Activated CD4-positive, alpha-beta T cell treated with anti-CD3 and anti-CD28 coated beads, Interleukin-2, amount 50 U/mL, for 4 hours (primary cell): ENCODE measurements around the gene HGFAC.

ENCODE experiments used
- DNase-seq, 2 experiments: peaks; one replicate each; pipeline ENCODE4 v3.0.0-alpha.2; 2020

Gene HGFAC

DNA sequence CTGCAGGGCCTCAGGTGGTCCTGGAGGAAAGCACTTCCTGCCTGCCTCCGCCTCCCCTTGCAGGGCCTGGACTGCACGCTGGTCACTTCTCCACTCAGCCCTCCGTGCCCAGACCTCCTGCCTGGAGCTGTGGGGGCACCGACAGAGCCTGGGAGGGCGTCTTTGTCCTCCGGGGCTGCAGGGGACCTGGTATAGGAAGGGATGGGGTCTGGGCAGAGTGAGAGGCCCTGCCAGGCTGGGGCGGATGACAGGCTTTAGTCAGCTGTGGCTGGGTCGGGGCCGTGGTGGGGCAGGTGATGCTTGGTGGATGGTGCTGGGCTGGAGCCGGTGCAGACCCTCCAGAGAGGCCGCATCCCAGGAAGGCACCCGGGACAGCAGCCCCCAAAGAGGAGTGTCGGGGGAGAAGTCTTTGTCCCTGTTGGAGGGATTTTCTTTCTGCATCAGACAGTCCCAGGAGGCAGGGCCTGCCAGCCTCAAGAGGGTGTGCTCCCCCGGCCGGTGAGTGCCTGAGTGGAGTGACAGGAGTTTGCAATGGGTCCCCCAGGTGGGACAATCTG lies 22.7 kb downstream of the HGFAC start:
- DNase-seq = no peak

DNA sequence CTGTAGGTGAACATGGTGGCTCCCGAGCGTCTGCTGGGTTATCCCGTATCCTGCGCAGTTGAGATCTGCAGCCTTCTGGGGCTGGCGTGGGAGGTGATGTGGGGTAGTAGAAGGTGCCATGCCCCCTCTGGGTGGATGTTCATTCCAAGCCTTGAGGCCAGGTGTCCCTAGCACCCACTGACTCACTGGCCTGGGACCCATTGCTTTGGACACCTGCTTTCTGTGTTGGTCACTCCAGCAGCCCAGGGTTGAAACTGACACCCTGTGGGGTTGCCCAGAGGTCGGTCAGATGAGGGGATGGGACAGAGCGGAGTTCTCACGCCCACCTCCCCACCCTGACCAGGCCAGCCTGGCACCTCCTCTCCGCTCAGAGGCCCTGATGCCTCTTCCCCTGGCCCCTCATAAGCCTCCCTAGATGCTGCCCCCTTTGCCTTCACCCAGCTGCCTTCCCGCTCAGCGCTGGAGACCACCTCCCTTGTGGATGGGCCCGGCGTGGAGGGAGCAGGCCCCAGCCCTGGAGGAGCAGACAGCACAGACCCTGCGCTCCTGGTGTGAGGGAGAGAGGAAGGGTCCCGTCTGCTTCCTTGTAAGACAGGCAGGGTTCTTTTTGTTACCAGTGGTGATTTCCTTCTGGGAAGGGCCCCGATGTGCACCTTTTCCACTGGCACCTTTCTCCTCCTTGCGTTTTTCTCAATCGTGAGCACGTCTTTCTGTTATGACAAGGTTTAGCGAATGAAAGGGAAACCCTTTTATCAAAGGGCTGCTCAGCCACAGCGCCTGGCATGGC lies 23.3 kb downstream of the HGFAC start:
- no peak for DNase-seq

DNA sequence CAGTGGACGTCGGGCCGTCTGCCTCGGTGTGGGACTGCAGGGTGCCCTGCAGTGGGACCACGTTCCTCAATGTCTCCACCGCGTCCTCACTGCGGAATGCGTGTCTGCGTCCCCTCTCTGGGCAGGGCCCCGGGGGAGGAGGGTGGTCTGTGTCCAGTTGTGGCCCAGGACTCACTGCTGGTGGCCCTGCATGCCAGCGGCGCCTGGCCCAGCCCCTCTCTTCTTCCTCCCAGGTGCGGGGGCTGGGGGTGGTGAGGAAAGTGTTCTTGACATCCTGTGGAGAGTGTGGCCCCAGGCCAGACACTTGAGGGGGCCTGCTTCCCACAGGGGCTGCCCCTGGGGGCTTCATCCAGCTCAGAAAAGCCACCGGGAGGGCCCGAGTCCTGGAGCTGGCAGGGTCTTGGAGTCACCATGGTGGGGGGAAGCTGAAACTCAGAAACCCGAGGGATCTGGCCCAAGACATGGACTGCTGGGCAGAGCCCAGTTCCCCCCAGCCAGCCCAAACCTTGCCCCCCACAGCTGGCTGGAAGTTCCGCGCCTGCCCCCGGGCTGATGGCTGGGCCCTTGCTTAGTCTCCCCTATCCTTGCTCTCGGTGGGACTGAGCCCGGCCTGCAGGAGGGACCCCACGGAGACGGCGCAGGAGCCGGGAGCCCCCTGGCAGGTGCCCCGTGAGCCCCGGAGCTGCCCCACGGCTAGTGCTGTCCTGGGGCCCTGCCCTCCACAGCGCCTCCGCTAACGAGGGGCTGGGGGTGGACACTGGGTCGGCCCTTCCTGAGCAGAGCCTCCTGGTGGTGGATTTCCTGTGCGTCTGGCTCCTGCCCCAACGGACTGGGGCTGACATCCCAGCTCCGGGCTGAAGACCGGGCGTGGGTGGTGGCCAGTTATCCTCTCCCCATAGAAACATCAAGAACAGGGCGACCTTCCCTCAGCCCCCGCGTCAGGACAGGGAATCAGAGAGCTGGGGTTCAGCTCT lies 24.2 kb downstream of the HGFAC start:
- DNase-seq = no peak

DNA sequence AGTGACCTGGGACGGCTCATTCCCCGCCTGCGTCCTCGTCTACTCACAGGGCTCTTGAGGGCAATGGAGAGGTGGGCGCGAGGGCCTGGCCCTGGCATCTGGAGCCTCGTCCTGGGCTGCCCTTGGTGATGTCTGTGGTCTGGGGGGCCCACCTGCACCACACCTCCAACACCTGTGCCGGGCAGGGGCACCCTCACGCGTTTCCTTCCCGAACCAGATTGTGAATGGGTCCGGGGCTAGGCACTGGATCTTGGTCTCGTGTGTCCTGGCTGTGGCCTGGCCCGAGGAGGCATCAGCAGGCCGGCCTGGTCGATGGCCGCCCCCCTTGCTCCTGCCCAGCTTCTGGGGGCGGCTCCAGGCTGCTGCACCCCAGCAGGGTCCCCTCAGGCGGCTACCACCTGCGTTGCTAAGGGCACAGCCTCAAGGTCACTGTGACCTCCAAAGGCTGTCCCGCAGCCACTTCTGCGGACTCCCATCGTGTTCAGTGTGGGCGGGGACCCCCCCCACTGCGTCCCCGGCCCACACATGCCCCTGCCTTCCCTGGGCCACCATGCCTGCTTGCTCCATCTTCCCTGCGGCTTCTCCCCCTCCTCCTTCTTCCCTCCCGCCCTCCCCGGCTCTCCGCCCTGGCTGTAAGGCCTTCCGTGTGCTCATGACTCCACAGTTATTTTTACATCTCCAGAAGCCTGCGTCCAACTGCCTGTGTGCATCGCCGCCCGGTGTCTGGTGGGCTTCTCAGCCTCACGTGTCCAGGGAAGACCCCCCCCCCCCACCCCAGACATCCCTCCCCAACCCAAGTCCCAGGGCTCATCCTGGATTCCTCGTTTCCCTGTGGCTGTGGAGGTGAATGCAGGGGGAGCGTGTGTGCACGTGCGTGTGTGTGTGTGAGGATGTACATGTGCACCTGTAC lies 25.2 kb downstream of the HGFAC start:
- no peak for DNase-seq

DNA sequence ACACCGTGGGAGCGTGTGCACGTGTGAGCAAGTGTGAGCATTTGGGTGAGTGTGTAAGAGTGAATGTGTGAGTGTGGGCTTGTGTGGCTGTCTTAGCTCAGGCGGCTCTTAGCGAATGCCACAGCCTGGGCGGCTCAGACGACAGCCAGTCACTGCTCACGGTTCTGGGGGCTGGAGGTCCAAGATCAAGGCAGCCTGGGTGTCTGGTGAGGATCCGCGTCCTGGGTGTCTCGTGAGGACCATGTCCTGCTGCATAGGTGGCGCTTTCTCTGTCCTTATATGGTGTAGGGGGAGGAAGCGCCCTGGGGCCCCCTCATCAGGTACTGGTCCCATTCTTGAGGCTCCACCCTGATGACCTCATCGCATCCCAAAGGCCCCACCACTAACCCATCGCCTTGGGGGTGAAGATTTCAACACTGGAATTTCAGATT lies 25.8 kb downstream of the HGFAC start:
- no peak for DNase-seq

DNA sequence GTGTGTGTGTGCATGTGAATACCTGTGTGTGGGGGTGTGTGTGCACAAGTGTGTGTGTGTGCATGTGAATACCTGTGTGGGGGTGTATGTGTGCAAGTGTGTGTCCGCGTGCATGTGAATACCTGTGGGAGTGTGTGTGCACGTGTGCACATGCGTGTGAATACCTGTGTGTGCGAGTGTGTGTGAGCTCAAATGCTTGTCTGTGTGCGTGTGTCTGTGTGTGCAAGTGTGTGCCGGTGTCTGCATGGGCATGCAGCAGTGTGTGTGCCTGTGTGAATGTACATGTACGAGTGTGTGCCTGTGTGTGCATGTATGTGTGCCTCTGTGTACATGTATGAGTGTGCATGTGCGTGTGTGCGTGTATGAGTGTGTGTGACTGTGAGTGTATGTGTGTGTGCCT lies 26.4 kb downstream of the HGFAC start:
- no peak for DNase-seq

DNA sequence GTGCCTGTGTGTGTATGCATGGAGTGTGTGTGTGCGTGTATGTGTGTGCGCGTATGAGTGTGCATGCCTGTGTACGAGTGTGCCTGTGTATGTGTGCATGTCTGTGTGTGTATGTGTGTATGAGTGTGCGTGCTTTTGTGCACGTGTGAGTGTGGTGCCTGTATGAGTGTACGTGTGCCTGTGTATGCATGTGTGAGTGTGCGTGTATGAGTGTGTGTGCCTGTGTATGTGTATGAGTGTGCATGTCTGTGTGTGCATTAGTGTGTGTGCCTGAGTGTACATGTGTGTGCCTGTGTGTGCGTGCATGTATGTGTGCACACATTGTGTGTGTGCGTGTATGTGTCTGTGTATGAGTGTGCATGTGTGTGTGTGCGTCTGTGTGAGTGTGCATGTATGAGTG lies 27.0 kb downstream of the HGFAC start:
- DNase-seq = no peak

DNA sequence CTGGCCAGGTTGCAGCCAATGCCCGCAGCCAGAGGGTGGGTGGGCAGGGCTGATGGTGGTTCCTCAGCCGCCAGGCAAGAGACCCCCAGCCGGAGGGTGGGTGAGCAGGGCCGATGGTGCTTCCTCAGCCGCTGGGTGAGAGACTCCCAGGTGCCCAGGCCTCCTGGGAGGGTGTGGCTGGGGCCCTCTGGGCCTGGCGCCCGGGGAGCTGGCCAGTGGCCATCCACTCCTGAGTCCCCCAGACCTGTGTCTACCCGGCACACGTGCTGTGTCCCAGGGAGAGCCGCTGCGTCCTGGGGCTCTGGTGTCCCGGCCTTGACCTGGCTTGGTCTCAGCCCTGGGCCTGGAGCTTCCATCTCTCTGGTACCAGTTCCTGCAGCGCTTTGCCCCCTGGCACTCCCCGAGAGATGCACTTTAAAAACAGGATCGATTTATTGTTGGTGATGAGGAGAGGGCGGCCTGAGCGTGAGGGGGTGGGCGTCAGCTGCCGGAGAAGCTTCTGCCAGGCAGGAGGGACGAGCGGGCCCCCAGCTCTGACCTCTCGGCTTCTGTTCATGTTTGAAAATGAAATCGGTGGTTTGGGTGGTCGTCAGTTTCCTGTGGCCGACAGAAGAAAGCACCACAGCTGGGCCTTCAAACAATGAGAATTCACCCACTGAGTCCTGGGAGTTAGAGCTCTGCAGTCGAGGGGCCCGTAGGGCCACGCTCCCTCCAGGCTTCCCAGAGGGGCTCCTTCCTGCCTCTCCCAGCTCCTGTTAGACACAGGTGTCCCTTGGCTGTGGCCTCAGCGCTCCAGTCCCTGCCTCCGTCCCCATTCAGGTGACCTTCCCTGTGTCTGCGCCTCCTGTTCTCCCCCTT lies 27.8 kb downstream of the HGFAC start:
- no peak for DNase-seq

DNA sequence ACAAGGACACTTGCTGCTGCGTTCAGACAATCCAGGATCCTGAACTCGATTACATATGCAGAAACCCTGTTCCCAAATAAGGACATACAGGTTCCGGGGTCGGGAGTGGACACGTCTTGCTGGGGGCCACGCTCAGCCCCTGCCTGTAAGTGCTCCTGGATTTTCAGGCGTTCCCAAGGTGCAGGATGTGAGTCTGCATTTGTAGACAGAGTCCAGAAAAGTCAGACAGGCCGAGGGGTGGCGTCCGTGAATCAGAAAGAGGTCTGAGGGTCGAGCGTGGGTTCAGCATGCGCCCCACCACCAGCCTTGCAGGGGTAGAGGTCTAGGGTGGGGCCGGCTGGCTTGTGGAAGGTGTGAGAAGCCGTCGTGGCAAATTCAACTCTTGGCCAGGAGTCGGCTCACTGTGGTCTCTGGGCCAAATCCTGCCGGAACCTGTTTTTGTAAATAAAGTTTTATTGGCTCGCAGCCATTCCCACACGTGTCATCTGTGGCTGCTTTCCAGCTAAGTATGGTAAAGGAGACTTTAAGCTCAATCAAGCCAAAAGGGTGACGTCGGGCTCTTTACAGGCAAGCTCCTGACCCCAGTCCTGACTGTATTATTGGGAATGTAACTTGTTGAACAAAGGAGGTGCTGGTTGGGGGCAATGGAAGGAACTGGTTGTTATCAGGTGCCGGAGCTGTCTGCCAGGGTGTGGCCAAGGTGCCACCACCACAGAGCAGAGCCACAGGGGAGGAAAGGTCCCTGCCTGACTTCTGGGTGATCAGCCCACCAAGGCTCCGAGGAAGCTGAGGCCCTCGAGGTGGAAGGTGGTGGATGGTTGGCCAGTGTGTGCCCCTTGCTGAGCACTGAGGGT lies 28.7 kb downstream of the HGFAC start:
- no peak for DNase-seq

DNA sequence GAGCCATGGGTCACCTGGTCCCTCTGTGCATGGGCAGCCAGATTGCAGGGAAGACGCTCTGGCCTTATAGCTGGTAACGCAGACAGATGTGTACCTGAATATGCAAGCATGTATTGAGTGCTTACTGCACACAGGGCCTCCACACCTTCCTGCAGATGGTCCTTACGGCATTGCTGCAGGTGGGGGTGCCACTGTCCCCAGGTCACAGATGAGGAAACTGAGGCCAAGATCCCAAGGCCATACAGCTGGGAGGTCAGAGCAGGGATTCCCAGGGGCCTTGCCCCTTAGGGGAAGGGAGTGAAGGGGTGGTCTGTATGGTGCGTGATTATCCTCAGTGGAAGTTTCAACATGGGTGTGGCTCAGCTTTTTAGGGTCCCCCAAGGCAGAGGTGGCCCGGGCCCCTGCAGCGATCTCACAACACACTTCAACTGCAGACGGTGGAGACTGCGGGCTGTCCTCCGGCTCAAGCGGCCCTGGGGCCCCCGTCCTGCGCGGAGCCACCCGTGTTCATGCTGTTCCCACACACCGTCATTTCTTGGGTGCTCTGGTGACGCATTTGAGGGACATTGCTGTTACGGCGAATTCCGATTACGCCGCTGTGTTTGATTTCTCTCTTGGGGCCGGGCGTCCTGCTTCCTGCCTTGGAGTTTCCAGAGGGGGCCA lies 29.5 kb downstream of the HGFAC start:
- no peak for DNase-seq

DNA sequence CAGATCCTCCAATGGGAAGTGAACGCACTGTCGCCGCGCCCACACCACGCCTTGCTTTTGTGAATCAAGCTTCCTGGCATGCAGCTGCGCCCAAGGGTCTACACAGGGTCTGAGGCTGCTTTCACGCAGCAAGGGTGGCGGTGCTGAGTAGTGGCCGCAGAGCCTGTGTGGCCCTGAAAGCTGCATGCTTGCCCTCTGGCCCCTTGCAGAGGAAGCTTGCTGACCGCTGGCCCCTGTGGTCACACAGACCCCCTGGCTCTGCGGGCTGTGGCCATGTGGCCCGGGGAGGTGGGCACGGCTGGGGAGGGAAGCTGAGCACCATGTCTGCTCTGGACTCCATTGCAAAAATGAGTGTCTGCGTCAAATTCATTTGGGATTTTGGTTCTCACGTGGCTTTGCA lies 30.1 kb downstream of the HGFAC start:
- no peak for DNase-seq

DNA sequence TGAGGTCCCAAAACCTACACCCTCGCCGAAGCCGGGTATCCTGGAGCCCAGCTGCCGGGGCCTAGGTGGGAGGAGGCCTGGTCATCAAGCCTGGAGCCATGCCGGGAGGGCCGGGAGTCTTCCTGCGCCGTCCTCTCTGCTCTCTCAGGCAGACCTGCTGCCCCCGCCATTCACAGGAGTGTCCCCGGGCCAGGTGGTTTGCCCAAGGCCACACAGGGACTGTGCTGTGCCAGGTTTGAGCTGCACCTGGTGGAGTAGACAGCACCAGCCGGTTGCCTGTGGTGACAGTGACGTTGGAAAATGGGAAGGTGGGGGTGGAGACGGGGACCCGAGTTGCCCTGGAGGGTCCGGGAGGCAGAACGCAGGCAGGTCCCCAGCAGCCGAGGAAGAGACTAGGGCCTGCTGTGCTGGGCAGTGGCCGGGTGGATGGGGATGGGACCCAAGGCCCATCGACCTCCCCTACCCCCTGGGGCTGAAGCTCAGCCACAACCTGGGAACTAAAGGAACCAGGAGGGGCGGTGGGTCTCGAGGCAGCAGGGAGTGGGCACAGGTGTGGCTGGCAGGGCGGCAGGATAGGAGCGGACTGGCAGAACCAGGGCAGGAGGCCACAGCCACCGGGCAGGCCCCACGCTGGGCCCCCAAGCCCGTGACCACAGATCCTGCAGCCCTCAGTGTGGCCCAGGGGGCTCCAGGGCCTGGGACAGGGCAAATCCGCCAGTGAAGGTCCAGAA lies 30.8 kb downstream of the HGFAC start:
- DNase-seq = no peak

DNA sequence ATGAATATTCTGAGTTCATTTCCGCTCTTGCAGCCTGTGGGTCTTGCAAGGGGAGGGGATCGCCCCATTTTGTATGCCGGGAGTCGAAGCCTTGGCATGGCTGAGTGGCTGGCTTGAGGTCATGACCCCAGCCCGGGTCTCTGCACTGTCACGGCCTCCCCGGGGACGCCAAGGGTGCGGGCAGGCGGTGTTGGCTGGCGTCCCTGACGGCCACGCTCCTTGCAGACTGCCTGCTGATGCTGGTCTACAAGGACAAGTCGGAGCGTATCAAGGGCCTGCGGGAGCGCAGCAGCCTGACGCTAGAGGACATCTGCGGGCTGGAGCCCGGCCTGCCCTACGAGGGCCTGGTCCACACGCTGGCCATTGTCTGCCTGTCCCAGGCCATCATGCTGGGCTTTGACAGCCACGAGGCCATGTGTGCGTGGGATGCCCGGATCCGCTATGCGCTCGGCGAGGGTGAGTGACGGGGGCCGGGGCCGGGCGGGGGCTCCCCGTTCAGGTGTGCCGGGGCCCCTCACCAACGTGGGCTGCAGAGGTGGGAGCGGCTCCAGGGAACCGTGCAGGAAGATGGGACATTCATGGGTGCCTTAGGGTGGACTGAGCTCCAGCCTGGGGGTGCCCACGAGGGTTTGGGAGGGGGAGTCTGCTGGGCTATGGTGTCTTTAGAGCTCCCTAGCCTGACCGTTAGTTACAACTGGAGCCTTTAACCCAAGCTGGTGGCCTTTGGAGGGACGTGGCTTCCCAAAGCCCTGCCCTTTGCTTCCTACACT lies 31.6 kb downstream of the HGFAC start:
- DNase-seq = no peak

DNA sequence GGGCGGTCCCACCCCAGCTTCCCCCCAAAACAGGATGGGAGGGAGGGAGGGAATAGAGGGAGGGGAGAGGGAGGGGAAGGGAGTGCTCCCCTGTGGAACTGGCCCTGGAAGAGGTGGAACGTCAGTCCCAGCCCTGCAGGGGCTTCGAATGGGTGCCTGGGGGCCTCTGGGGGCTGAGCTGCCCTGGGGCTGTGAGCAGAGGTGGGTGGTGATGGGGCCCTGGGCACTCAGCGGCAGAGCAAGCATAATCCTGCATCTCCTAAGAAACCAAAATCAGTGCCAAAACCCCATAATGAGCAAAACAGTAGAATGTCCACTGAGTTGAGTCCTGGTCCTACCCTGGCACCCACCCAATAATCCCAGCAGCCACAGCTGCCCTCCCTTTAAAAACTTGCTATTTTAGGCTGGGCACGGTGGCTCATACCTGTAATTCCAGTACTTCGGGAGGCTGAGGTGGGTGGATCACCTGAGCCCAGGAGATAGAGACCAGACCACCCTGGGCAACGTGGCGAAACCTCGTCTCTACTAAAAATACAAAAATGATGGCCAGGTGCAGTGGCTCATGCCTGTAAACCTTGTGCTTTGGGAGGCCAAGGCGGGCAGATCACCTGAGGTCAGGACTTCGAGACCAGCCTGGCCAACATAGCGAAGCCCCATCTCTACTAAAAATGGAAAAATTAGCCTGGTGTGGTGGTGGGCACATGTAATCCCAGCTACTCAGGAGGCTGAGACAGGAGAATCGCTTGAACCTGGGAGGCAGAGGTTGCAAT lies 32.4 kb downstream of the HGFAC start:
- DNase-seq = no peak

DNA sequence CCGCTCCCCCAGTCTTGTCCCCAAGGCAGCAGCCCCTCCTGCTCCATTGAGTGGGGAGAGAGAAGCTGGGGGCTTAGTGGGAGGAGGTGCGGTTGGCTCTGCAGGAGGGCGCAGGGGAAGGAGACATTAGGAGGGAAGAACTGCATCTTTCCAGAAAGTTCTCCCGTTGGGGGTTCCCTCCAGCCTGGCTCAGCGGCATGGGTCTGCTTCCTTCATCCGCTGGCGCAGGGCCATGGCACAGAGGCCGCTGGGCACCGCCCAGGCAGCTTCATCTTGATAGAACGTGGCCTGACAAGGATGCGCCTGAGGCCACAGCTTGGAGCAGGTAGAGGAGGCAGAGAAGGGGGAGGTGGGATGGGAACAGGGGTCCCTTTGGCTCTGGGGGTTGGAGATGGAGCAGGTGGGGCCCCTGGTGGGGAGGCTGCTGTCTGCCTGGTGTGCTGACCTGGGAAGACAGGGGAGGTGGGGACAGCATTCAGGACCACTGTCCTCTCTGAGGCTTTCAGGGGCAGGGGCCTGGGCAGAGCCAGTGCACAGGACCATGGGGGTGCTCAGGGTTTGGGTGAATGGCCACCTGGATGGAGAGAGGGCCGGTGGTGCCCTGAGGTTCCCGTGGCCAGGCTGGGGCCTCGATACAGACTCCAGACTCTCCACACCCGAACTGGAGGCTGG lies 33.4 kb downstream of the HGFAC start:
- DNase-seq = no peak

DNA sequence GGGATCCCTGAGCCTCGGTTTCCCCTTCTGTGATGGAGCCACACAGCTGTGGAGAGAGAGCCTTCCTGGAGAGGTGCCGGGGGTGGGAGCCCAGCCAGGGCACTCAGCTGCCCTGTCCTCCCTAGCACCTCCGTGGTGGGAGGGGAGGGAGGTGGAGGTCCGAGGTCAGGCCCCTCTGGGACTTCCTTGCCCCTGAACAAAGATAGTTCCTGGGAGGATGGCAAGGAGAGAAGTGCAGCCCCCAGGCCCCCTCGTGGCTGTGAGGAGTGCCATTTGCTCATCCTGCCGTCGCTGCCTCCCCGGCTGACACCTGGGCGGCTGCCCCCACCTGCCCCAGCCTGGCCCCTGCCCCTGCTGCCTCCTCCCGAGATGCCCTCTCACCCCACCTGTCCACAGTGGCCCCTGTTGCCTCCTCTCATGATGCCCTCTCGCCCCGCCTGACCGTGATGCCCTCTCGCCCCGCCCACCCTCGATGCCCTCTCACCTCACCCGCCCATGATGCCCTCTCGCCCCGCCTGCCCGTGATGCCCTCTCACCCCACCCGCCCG lies 34.0 kb downstream of the HGFAC start:
- DNase-seq = no peak

DNA sequence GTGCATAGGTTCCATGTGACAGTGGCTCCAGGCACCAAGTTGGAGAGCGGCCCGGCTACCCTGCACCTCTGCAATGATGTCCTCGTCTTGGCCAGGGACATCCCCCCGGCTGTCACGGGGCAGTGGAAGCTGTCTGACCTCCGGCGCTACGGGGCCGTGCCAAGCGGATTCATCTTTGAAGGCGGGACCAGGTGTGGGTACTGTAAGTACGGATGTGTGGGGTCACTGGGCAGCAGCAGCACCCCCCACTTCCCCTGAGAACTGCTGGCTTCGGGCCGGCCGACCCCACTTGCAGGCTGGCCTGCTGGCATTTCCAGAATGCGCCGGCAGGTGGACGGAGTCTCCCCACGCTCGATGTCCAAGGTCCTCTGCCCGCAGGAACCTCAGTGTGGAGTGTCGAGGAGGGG lies 34.6 kb downstream of the HGFAC start:
- no peak for DNase-seq
